ENCODE data around the gene AIF1. TPM values are rescaled to one million over a fixed set of nuclear protein-coding genes. Genes with fewer than 3 reads are reported as not detected.

The AIF1 gene
- total RNA-seq, 1 donor from 2014 or later, result not detected

GRCh38 chr6:31575952-31576685, 38.9 kb upstream of the AIF1 start:
- H3K9me3 Mint-ChIP-seq, result no peaks in the 10 kb centered on the region
- peaks cover 7% of the 10 kb centered on the region for H3K4me1 Mint-ChIP-seq
- no peak overlapping the region for H3K4me3 Mint-ChIP-seq
- no peak overlapping the region for H3K27ac Mint-ChIP-seq (ENCODE audit: unreplicated experiment)
- DNase-seq (ENCODE audit: low read depth, low spot score), result no peak
- H3K36me3 Mint-ChIP-seq (ENCODE audit: low read depth), result no peaks in the 10 kb centered on the region
- TF ChIP-seq CTCF (conservative IDR thresholded peaks at IDR 0.05), result no peak
- H3K27me3 Mint-ChIP-seq (ENCODE audit: low read depth), result peaks cover 8% of the 10 kb centered on the region

GRCh38 chr6:31576897-31577578, 38.0 kb upstream of the AIF1 start:
- peaks cover 16% of the 10 kb centered on the region for H3K4me1 Mint-ChIP-seq
- H3K27ac Mint-ChIP-seq (ENCODE audit: unreplicated experiment), result peak overlapping the region; percentile 35
- no peaks in the 10 kb centered on the region for H3K9me3 Mint-ChIP-seq
- TF ChIP-seq CTCF (conservative IDR thresholded peaks at IDR 0.05), result no peak
- DNase-seq (ENCODE audit: low read depth, low spot score), result no peak
- peaks cover 18% of the 10 kb centered on the region for H3K27me3 Mint-ChIP-seq (ENCODE audit: low read depth)
- H3K36me3 Mint-ChIP-seq (ENCODE audit: low read depth), result no peaks in the 10 kb centered on the region
- H3K4me3 Mint-ChIP-seq, result no peak overlapping the region

GRCh38 chr6:31577579-31577966, 37.5 kb upstream of the AIF1 start:
- H3K9me3 Mint-ChIP-seq, result no peaks in the 10 kb centered on the region
- H3K27me3 Mint-ChIP-seq (ENCODE audit: low read depth), result peaks cover 18% of the 10 kb centered on the region
- DNase-seq (ENCODE audit: low read depth, low spot score), result no peak
- H3K4me3 Mint-ChIP-seq, result no peak overlapping the region
- no peaks in the 10 kb centered on the region for H3K36me3 Mint-ChIP-seq (ENCODE audit: low read depth)
- TF ChIP-seq CTCF (conservative IDR thresholded peaks at IDR 0.05), result no peak
- H3K4me1 Mint-ChIP-seq, result peaks cover 16% of the 10 kb centered on the region
- H3K27ac Mint-ChIP-seq (ENCODE audit: unreplicated experiment), result no peak overlapping the region

GRCh38 chr6:31578184-31579118, 36.6 kb upstream of the AIF1 start:
- peaks cover 15% of the 10 kb centered on the region for H3K27me3 Mint-ChIP-seq (ENCODE audit: low read depth)
- DNase-seq (ENCODE audit: low read depth, low spot score), result no peak
- no peaks in the 10 kb centered on the region for H3K9me3 Mint-ChIP-seq
- no peak overlapping the region for H3K4me3 Mint-ChIP-seq
- H3K36me3 Mint-ChIP-seq (ENCODE audit: low read depth), result no peaks in the 10 kb centered on the region
- peaks cover 16% of the 10 kb centered on the region for H3K4me1 Mint-ChIP-seq
- no peak overlapping the region for H3K27ac Mint-ChIP-seq (ENCODE audit: unreplicated experiment)
- no peak for TF ChIP-seq CTCF (conservative IDR thresholded peaks at IDR 0.05)

- H3K4me3 Mint-ChIP-seq, result no peak overlapping the region
- TF ChIP-seq CTCF (conservative IDR thresholded peaks at IDR 0.05), result no peak
- no peak overlapping the region for H3K27ac Mint-ChIP-seq (ENCODE audit: unreplicated experiment)
- H3K27me3 Mint-ChIP-seq (ENCODE audit: low read depth), result peaks cover 15% of the 10 kb centered on the region
- H3K36me3 Mint-ChIP-seq (ENCODE audit: low read depth), result no peaks in the 10 kb centered on the region
- H3K4me1 Mint-ChIP-seq, result peaks cover 16% of the 10 kb centered on the region
- no peaks in the 10 kb centered on the region for H3K9me3 Mint-ChIP-seq
- DNase-seq (ENCODE audit: low read depth, low spot score), result no peak
Observed at GRCh38 chr6:31579119-31579505, 35.9 kb upstream of the AIF1 start.
